Stimulated activated CD4-positive, alpha-beta T cell treated with anti-CD3 and anti-CD28 coated beads, Interleukin-2, amount 100 ng/mL, for 24 hours (primary cell): ENCODE results near the gene ATP6AP2.
"Not testable (repeated sequence)": the region's sequence is repeated elsewhere in the genome, so short reads cannot be mapped to it uniquely, and the experiment has no call there.

Source experiments
- DNase-seq, 2 donors: peaks; one replicate each; pipeline ENCODE4 v3.0.0-alpha.2; 2020

ATP6AP2 gene

GRCh38 chrX:40580537-40581335, at the start of gene ATP6AP2:
Gene ATP6AP2 (plus strand): TSS chrX:40580970. CDS start chrX:40581066, 96 bp downstream.
- DNase-seq = peak; percentile 87 to 88

DNA sequence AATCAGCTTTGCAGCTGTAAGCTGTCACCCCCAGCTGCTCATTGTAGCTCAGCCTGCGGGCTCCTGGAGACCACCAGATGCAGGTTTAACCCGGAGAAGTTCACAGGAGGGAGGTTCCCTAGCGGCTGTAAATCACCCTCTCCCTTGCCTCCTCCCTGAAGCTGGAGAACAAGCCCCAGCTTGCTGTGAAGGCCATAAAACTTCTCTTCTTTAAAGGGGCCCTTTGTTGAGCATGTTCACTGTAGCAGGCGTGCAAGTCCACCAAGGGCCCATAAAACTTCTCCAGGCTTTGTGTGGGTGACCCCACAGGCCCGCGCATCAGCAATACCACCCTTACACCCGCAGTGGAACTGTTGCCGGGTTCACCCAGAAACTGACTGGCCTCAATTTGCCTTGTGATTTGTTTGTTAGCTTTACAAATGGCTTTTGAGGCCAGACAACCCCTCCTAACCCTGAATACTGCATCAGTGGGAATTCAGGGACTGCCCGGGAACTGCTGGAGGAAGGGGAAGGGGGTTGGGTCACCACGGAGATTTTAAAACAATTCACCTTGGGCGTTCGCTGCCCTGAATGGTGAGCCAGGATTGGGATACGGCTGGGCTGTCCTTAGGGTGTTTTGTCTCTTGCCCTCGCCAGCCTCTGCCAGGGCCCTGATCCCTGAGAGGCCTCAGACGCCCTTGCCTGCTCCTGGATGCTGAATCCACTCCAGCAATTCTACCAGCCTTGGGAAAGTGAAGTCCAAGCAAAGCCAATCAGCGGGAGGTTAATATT, 49.5 kb upstream of the ATP6AP2 start:
- no peak for DNase-seq

DNA sequence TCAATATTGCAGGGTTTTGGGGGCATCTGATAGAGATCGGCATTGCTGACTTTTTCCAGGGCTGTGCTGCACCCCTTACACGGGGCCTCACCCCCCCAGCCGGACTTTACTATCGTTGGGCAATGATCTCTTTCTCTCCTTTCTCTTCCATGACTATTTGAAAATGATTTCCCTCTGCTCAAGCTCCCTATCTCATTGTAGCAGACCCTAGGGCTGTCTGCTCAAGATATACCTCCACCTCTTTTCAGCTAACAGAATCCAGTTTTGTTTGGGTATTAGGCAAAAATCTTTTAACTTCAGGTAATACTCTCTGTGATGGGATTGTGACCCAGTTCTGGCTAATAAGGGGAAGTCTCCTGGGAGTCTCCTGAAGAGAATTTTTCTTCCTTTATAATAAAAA, 43.5 kb upstream of the ATP6AP2 start:
- DNase-seq = no peak

- DNase-seq = no peak
Observed at GRCh38 chrX:40538406-40538805, 42.4 kb upstream of the ATP6AP2 start.

GRCh38 chrX:40539214-40540142, 41.3 kb upstream of the ATP6AP2 start:
- peak; percentile 58 to 76 for DNase-seq

DNA sequence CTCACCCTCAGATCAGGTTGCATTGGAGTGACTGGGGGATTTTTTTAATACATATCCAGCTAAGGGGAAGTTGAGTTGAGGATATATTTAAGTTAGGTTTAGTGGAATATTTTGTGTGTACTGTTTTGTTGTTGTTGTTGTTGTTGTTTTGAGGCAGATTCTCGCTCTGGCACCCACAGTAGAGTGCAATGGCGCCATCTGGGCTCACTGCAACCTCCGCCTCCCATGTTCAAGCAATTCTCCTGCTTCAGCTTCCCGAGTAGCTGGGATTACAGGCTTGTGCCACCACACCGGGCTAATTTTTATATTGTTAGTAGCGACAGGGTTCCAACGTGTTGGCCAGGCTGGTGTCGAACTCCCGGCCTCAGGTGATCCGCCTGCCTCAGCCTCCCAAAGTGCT, 38.6 kb upstream of the ATP6AP2 start:
- no peak for DNase-seq

- DNase-seq = no peak
Observed at GRCh38 chrX:40542972-40543371, 37.8 kb upstream of the ATP6AP2 start.

- no peak for DNase-seq
Observed at GRCh38 chrX:40543661-40544328, 37.0 kb upstream of the ATP6AP2 start.

DNA sequence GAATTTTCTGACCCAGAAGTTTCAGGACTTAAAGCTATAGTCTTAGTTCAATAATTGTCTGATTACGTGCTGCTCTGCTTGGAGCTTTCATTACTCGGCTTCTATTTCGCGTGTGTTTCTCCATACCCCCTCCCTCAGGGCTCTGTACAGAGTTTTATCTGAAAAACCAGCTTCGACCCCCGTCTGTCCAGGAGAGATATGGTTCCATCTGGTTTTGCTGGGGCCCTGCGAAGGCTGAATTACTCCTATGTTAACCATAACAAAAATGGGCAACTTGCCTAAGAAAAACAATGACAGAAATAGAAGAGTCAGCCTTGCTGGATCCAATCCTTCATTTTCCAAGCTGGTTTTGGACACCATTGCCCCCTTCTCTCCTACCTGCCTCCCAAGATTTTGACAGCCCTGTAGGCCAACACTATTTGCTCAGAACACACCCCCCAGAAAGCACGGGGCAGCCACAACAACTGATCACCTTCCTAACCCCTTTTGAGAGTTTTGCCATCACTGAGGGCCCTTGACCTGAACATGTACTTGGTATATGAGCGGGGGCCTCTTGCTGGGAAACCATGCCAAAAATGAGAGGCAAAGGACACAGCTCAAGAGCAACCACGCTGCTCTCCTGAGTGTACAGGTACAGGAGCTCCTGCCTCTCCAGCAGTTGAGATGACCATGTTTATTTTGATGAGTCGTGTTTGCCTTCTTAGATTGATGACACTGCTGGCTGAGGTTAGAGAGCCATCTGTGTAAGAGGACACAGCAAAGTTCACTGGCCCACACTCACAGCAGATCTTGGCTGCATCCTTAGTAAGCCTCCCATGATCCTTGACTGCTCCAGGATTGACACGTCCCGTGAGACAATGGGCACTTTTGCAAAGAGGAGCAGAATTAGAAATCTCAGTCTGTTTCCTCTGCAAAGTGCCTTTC, 36.2 kb upstream of the ATP6AP2 start:
- DNase-seq = no peak

DNA sequence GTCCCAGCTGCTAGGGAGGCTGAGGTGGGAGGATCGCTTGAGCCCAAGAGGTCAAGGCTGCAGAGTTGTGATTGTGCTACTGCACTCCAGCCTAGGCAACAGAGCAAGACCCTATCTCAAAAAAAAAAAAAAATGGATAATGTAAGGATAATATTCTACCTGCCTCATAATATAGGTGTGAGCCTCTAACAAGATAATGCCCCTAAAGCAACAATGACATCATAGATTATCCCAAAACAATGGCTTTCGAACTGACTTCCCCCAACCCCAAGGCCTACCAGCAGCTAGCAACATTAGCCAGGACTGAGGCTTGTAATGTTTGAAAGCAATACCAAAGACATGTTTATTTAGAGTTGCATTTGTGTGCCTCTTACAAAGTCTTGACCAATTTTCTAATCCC, 33.9 kb upstream of the ATP6AP2 start:
- DNase-seq = no peak

DNA sequence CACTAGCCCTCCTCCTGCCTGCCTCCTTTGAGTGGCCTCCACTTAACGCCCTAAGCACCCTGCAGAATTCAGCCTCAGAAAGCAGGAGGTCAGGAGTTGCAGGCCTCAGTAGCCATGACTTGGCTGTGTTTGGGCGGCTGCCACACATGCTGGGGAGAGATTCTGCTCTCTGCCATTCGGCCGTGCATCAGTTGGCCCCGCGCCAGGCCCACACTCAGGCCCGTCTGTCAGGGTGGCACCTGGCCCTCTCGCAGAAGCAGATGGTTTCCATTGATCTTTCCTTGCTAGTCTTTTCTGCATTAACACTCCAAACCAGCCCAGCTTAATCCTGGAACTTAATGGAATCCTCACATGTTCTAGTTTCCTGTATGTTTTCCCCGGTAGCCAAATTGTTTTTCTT, 30.7 kb upstream of the ATP6AP2 start:
- DNase-seq = no peak

DNA sequence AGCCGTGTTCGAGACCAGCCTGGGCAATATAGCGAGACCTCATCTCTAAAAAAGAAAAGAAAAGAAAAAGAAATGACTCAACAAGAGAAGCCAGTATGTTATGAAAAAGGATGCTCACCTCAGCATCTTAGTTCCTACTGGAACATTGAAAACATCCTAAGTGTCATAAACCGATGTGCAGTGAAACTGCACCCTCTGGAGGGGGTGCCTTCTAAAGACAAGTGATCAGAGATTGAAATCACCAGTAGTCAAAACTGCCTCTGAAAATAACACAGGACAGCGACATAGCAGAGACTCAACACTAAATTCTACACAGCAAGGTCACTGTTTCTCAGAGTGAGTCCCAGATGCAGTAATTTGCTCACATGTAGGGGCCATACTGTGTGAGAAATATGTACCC, 28.0 kb upstream of the ATP6AP2 start:
- no peak for DNase-seq

- no peak for DNase-seq
Observed at GRCh38 chrX:40558590-40558989, 22.2 kb upstream of the ATP6AP2 start.

DNA sequence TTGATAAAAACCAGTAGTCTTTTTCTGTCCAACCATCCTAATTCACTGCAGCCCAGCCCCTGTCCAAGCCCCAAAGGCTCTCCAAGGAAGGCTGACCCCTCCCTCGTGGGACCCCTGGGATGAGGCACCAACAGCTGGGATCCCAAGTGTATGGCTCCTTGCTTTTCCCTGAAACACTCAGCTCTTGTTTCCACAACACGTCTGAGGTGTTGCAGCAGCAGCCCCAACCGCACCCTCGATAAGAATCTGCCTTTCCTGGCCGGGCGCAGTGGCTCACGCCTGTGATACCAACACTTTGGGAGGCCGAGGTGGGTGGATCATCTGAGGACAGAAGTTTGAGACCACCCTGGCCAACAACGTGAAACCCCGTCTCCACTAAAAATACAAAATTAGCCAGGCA, 17.0 kb upstream of the ATP6AP2 start:
- no peak for DNase-seq

- DNase-seq = no peak
Observed at GRCh38 chrX:40564447-40564846, 16.3 kb upstream of the ATP6AP2 start.

DNA sequence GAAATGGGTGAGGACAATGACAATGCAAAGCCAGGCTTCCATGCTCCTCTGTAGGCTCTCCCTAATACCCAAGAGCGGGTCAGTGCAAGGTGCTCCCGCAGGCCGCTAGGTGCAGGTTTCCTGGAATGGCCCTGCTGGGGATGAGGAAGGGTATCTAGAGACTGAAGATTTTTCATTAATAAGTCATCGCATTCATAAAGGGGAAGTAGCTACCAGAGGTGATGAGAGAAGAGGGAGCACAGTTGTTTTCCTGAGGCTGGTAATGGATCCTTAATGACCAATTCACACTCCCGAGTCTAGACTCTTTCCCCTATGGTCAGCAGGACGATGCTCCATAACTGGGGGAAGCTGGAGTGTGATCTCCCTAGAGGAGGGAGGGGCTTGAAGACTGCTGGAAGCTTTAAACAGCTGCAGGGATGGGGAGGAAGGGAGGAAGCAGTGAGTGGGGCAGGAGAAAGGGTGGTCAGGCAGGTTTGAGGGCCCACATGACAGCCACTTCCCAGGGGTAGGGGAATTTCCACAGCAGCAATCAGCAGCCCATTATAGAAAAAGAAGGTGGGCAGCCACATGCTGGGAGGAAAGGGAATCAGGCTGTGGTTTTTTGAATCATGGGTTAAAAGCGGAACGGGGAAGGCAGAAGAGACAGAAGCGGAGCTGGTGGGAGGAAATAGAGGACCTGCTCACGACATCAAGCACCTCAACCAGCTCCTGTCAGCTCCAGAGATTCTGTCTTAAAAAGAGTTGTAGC, 10.2 kb upstream of the ATP6AP2 start:
- peak in 1 of 2 donors; percentile 7 for DNase-seq

DNA sequence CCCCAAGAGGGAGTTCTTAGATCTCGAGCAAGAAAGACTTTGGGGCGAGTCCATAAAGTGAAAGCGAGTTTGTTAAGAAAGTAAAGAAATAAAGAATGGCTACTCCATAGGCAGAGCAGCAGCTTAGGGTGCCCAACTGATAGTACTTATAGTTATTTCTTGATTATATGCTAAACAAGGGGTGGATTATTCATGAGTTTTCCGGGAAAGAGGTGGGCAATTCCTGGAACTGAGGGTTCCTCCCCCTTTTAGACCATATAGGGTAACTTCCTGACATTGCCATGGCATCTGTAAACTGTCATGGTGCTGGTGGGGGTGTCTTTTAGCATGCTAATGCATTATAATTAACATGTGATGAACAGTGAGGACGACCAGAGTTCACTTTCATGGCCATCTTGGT, 9.6 kb upstream of the ATP6AP2 start:
- DNase-seq = peak; percentile 16 to 60

DNA sequence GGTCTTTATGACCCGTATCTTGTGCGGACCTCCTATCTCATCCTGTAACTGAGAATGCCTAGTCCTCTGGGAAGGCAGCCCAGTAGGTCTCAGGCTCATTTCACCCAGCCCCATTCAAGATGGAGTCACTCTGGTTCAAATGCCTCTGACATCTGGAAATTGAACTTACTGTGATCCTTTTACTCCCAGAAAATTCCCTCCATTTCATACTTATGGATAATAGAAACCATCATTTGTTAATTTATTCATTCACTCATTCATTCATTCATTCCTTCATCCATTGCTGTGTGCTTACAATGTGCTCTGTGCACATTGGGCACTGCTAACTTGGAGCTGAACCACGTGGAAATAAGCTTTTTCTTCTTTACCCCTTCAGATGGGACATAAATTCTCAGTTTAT, 9.2 kb upstream of the ATP6AP2 start:
- DNase-seq = no peak

DNA sequence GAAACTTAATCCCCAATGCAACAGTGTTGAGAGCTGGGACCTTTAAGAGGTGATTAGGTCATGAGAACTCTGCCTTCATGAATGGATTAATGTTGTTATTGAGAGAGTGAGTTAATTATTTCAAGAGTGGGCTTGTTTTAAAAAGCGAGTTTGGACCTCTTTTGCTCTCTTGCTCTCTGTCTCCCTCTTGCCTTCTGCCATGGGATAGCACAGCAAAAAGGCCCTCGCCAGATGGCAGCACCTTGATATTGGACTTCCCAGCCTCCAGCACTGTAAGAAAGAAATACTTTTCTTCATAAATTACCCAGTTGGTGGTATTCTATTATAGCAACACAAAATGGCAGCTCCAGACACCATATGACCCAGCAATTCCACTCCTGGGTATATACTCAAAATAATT, 7.0 kb upstream of the ATP6AP2 start:
- peak; percentile 20 to 23 for DNase-seq

- not testable (repeated sequence) for DNase-seq
Observed at GRCh38 chrX:40575411-40575810, 5.4 kb upstream of the ATP6AP2 start.

GRCh38 chrX:40576291-40576690, 4.5 kb upstream of the ATP6AP2 start:
- no peak for DNase-seq
